ENCODE data around the gene SMURF2.

DNA sequence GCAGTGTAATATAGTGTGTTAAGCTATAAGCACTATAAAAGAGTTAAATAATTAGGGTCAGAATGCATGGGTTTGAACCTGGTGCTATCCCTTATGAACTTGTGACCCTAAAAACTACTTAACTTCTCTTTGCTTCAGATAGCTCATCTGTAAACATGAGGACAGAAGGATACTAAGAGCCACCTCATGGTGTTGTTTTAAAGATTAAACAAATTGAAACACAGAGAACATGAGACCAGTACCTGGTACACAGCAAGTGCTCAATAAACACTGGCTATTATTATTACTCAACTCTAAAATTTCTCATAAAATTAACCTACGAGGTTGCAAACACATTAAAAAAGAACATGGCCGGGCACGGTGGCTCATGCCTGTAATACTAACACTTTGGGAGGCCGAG, 43.3 kb downstream of the SMURF2 start:
- TF ChIP-seq, protein P1, sequence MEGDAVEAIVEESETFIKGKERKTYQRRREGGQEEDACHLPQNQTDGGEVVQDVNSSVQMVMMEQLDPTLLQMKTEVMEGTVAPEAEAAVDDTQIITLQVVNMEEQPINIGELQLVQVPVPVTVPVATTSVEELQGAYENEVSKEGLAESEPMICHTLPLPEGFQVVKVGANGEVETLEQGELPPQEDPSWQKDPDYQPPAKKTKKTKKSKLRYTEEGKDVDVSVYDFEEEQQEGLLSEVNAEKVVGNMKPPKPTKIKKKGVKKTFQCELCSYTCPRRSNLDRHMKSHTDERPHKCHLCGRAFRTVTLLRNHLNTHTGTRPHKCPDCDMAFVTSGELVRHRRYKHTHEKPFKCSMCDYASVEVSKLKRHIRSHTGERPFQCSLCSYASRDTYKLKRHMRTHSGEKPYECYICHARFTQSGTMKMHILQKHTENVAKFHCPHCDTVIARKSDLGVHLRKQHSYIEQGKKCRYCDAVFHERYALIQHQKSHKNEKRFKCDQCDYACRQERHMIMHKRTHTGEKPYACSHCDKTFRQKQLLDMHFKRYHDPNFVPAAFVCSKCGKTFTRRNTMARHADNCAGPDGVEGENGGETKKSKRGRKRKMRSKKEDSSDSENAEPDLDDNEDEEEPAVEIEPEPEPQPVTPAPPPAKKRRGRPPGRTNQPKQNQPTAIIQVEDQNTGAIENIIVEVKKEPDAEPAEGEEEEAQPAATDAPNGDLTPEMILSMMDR (conservative IDR thresholded peaks at IDR 0.05) = no peak
- no peak for TF ChIP-seq ZFX (IDR thresholded peaks at IDR 0.05)

All from C4-2B (cell line).